Smooth muscle cell of the brain vasculature (primary cell): Measurements from ENCODE around the gene RERE.

Source experiments
- DNase-seq: peaks from one replicate; pipeline ENCODE4 v3.0.0-alpha.2; 2012; ENCODE audit warnings: low read depth, low spot score

Gene RERE

DNA sequence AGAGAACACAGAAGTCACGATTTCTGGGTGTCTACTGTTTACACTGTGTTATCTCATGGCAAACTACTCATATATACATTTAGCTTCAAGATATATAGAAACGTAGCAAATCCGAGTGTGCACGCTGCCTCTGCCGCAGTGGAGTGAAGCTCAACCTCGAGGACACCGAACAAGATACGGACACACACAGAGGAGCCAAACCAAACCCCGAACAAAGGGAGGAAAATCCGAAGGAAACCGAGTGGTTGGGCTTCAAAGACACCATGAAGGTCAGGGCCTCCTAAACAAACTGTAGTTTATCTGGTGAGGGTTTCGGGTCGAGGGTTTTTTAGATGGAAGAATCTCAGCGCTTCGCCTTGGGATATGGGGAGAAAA is 465.0 kb downstream of the RERE start:
- no peak for DNase-seq

DNA sequence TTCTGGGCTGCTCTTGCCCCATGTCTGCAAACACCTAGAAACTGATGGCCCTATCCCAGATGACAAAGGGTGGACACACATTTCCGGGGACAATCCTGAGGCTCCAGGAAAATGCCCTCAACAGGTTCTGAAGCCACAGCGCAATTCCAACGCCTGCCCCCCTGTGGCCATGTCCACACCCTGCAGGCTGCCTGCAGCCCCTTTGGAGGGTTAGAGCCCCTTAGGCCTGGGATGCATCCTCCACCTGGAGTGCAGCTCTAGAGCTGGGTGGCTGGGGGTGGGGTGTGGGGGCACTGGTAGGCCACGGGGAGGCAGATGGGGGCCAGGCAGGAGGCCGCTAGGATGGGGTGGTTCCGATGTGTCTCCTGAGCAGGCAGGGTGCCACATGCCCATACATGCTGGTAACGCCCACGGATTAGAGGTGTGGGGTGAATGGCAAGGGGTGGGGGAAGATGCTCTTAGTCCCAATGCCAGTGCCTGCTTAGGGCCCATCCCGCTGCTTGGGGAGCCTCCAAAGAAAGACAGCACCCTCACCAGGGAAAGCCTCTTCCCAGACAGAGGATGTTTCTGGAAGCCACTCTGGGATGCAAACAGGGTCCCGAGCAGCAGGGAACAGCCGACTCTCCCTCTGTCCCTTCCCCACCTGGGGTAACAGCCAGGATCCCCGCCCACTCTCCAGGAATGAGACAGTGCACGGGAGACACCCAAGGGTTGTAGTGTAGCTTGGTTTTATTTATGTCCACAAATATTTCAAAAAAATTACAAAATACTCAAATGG is 465.6 kb downstream of the RERE start:
- DNase-seq: no peak

- DNase-seq: no peak
Measured at GRCh38 chr1:8350914-8351684, 466.3 kb downstream of the RERE start.

DNA sequence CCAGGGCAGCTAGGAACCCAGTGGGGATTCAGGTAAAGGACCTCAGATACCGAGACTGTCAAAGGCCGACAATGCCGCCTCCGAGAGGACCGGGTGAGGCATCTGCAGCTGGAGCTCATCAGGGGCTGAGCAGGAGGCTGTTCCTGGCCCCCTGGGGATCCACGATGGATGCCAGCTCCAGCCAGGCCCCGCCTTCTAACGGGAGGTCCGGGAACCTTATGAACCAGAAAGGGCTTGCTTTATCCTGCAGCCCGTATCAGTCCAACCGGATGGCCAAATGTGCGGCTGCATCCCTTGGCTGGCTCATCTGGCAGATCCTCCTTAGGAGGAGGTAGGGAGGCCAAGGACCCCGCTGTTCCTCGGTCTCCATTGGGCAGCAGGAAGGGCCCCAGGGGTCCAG is 467.5 kb downstream of the RERE start:
- DNase-seq: no peak

DNA sequence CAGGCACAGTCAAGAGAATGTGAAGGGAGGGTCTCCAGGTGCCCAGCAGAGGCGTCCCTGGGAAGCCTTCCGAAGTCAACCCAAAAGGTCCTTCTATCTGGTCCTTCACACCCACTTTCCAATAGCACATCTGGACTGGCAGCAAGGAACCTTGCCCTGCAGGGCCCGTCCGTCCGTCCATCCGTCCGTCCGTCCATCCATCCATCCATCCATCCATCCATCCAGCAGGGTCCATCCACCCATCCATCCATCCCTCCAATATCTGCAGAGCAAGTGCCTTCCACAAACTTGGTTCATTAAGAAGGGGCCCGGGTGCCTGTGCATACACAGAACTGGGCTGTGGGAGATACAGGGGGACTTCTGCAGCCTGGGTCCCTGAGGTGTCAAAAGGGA is 468.0 kb downstream of the RERE start:
- no peak for DNase-seq

DNA sequence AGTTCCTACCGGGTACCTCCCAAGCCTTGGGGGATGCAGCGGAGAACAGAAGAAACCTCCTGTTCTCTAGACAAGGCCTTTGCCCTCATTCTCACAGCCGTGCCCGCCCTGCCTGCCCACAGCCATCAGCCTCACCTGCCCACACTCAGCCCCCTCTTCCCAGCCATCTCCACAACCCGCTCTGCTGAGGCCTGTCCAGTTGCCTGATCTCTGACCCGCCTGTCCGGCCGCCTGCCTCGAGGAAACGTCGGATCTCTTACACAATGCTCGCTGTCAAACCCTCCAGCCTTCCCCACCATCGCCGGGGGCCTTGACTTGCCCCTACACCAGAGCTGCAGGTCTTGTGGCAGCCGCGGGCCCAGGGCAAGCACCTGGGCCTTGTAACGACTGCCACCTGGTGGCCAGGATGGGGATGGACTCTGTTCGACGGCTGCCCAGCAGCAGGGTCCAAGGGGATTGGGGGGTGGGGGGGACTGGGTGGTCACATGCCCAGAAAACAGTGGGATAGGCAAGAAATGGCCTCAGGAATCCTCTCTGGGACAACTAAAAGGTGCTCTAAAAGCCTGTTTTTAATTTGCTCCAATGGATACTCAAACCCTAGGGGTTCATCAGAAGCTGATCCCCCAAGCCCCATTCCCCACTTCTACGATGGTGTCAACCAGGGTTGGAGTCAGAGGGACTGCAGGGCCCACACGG is 468.5 kb downstream of the RERE start:
- no peak for DNase-seq

DNA sequence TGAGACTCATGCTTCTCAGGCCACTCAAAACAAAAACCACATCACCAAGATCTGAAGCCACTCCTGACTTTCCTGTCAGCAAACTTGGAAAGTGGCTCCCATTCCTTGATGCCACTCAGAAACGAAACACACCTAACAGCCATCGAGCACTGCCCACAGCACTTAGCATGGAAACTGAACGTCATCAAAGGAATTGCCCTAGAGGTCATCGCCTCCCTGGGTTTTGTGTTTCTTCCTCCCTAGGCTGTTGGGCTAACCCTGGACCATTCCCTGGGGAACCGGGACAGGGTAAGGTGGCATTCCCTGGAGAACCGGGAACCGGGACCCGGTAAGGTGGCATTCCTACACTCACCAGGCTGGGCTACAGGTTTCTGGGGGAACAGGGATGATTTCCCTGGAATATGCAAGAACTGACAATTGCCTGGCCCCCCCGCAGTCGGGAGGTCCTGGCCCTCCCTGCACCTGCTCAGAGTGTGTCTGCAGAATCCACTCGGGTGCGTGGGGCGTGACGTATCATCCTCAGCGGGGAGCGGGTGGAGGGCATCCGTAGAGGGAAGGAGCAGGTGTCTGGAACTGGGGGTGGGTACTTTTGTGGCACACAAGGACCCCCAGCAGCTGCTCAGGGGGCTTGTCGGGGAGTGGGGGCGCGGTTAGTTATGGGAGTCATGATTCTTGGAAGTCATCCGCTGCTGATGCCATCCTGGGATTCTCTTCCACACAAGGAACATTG is 469.2 kb downstream of the RERE start:
- no peak for DNase-seq

DNA sequence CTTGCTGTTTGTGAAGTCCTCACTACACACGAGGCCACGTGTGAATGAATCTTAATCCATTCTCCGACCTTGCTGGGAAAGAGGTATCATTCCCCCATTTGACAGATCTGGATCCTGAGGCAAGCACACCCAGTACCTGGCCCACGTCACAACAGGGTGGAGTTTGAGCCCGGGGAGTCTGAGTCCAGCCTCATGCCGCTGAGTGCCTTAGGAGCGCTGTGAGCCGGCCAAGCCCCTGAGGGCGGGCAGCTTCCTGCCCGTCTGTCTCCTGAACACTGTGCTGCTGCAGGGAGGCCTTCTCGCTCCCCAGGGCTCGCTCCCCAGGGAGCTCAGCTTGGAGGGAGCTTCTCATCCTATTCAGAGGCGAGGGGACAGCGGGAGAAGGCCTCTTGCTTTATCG is 469.8 kb downstream of the RERE start:
- DNase-seq: no peak

GRCh38 chr1:8345621-8346415 is 471.6 kb downstream of the RERE start:
- DNase-seq: no peak

DNA sequence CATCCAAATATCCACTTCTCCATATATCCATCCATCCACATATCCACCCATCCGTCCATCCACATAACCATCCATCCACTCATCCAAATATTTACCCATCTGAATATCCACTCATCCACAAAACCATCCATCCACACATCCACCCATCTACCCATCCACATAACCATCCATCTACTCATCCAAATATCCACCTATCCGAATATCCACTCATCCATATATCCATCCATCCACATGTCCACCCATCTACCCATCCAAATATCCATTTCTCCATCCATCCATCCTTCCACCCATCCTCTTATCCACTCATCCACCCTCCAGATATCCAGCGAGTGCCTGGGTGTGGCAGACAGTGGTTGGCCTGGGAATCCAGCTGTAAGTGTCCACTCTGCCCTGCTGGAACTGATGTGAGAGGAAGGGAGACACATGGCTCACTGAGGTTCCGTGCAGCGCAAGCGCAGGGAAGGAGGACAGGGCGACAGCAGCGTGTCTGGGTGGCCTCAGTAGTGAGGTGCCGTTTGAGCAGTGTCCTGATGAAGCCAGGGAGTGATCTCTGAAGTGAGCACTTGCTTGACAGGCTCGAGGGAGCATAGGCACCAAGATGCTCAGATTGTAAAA is 472.4 kb downstream of the RERE start:
- DNase-seq: no peak

- DNase-seq: peak; percentile 84
Measured at GRCh38 chr1:8343464-8344001, 473.9 kb downstream of the RERE start.

DNA sequence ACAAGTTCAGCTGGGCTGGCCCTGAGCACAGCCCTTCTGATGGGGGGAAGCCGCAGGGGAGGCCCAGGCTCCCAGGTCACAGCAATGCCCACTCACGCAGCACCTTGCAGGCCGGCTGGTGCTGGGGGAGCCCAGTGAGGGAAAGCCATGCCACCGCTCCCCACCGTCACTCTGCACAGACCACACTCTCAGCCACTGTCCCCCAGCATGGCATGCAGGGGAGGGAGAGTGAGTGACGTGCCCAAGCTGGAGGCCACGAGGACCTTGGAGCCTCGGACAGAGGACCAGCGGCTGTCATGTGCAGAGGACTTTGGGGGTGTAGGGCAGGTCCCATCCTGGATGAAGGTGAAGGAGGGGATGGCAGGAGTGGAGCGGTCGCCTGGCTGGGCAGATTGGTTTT is 474.4 kb downstream of the RERE start:
- DNase-seq: no peak

DNA sequence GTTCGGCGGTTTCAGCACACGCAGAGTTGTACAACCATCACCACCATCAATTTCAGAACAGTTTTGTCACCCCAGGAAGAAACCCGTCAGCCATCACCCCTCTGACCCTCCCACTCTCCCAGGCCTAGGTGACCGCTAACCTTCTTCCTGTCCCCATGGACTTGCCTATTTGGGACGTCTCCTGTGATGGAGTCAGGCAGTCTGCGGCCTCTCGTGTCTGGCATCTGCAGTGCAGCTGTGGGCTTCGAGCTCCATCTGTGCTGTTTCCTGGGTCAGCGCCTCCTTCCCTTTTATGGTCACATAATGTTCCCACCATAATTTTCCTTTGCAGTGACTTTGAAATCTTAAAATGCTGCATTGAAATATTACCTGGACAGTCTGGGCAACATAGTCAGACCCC is 475.1 kb downstream of the RERE start:
- no peak for DNase-seq

GRCh38 chr1:8340448-8340847 is 477.0 kb downstream of the RERE start:
- DNase-seq: no peak

- DNase-seq: no peak
Measured at GRCh38 chr1:8339203-8339600, 478.2 kb downstream of the RERE start.

GRCh38 chr1:8338526-8339202 is 478.8 kb downstream of the RERE start:
- no peak for DNase-seq

DNA sequence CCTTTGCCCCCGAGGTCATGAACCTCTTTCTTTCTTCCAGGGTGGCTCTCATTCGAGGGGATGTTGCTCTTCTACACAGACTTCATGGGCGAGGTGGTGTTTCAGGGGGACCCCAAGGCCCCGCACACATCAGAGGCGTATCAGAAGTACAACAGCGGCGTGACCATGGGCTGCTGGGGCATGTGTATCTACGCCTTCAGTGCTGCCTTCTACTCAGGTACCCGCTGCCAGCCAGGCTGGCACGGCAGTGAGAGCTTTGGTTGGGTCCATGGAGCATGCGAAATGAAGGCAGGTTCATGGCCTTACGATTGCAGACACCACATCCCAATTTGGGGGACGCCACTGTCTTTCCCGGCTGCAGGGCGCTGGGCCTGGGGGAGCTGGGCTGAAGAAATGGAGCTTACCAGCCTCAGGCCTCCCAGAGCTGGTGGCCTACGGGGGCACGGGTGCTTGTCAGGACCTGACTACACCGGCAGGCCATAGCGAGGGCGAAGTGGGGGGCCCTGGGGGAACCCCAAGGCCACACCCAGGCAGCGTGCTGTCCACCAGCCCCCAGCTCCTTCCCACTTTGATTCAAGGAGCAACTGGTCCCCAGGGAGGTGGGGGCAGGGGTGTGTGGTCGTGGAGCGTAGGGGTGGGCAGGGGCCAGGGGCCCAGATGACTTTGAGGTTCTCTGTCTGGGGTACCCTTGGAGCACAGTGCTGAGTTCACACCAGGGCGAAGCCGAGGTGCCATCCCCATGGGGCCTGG is 479.5 kb downstream of the RERE start:
- no peak for DNase-seq

DNA sequence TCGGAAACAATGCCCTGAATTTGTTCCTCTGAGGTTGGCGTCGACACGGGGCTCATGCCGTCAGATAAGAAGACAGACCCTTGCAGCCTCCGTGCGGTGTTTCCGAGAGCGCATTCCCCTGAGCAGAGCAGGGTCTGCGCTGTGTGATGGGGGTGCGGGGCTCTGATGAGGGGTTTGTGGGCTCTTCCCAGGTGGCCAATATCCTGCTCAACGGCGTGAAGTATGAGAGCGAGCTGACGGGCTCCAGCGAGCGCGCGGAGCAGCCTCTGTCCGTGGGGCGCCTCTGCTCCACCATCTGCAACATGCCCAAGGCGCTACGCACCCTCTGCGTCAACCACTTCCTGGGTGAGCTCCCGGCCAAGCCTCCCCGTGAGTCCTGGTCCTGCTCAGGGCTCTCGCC is 482.2 kb downstream of the RERE start:
- DNase-seq: no peak
